OCI-LY1 (cell line): ENCODE data around the gene EML5.

Source experiments
- H2AFZ ChIP-seq: fragments of 200-600 bp; sonication (generic), shearing (Covaris generic); 2 replicates; pipeline ENCODE4 v1.6.0; 2014; ENCODE audit warnings: antibody characterized with exemption, mild to moderate bottlenecking, low read length
- H3F3A ChIP-seq: fragments of 200-600 bp; sonication (generic), shearing (Covaris generic); 2 replicates; pipeline ENCODE4 v1.6.0; 2014; ENCODE audit warnings: mild to moderate bottlenecking, antibody characterized with exemption, low read length, moderate library complexity; ENCODE audit not compliant: insufficient read depth
- H3K27ac ChIP-seq: fragments of 200-600 bp; sonication (generic); 2 replicates; pipeline ENCODE4 v1.5.1; 2014; ENCODE audit warnings: low read length, mixed run types, mild to moderate bottlenecking, low read depth; ENCODE audit not compliant: poor library complexity, severe bottlenecking
- H3K27me3 ChIP-seq: fragments of 200-600 bp; sonication (generic); 2 replicates; pipeline ENCODE4 v1.6.0; 2014; ENCODE audit warnings: antibody characterized with exemption, mild to moderate bottlenecking, low read length, moderate library complexity; ENCODE audit not compliant: insufficient read depth
- H3K36me3 ChIP-seq: fragments of 200-600 bp; sonication (generic); 2 replicates; pipeline ENCODE4 v1.6.1; 2014; ENCODE audit warnings: mild to moderate bottlenecking, antibody characterized with exemption, low read length, moderate library complexity, mixed read lengths; ENCODE audit not compliant: insufficient read depth
- H3K4me1 ChIP-seq: fragments of 200-600 bp; sonication (generic); 2 replicates; pipeline ENCODE4 v1.5.1; 2014; ENCODE audit warnings: mild to moderate bottlenecking, low read length, moderate library complexity; ENCODE audit not compliant: insufficient read depth, severe bottlenecking
- H3K4me2 ChIP-seq: fragments of 200-600 bp; sonication (generic), shearing (Covaris generic); 2 replicates; pipeline ENCODE4 v1.6.1; 2014; ENCODE audit warnings: low read length
- H3K4me3 ChIP-seq: fragments of 200-600 bp; sonication (generic); 2 replicates; pipeline ENCODE4 v1.5.1; 2014; ENCODE audit warnings: low read length, low read depth, mild to moderate bottlenecking, mixed read lengths; ENCODE audit not compliant: poor library complexity, severe bottlenecking
- H3K79me2 ChIP-seq: fragments of 200-600 bp; shearing (Covaris generic); 2 replicates; pipeline ENCODE4 v1.6.1; 2016; ENCODE audit warnings: mixed run types, low read length, mixed read lengths; ENCODE audit not compliant: insufficient read depth
- H3K9ac ChIP-seq: fragments of 200-600 bp; sonication (generic), shearing (Covaris generic); 2 replicates; pipeline ENCODE4 v1.6.1; 2014; ENCODE audit warnings: mild to moderate bottlenecking, low read length, mixed read lengths
- H3K9me2 ChIP-seq: fragments of 200-600 bp; sonication (generic), shearing (Covaris generic); 2 replicates; pipeline ENCODE4 v1.6.1; 2014; ENCODE audit warnings: low read depth, mild to moderate bottlenecking, low read length, mixed read lengths
- H3K9me3 ChIP-seq: fragments of 200-600 bp; shearing (Covaris generic); 2 replicates; pipeline ENCODE4 v1.6.1; 2014; ENCODE audit warnings: low read length, mixed read lengths
- H4K20me1 ChIP-seq: fragments of 200-600 bp; sonication (generic), shearing (Covaris generic); 2 replicates; pipeline ENCODE4 v1.6.0; 2016; ENCODE audit warnings: mild to moderate bottlenecking, low read length; ENCODE audit not compliant: insufficient read depth
- EZH2 ChIP-seq: fragments of 200-600 bp; sonication (generic), shearing (Covaris generic); IDR thresholded peaks from 2 replicates; pipeline ENCODE4 v1.8.0; 2017; ENCODE audit warnings: borderline replicate concordance, mixed run types, mild to moderate bottlenecking, antibody characterized with exemption, low read length, moderate library complexity, mixed read lengths
- TF ChIP-seq, protein P1 (sequence below): fragments of 200-600 bp; sonication (generic), shearing (Covaris generic); IDR thresholded peaks from 2 replicates; pipeline ENCODE4 v1.5.1; 2017; ENCODE audit warnings: mild to moderate bottlenecking, antibody characterized with exemption, low read length, moderate library complexity, mixed read lengths

EML5 gene

DNA sequence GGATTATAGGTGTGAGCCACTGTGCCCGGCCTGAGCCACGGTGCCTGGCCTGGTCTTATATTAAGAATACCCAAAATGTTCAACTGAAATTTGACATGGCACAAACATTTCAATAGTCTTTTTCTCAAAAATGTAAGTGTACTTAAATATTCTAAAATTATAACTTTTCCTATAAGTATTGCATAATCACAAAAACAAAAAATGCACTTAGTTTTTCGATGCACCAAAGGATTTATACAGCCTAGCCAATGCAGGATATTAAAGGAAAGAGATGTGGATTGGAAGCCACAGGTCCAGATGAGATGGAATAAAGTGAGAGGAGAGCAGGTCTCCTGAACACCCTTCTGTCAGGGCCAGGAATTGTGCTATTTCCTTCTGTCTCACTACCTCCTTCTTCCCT is 167.1 kb downstream of the EML5 start:
- no peaks in the 10 kb centered on the region for H3K27me3 ChIP-seq
- H3K9me2 ChIP-seq, result no peaks in the 10 kb centered on the region
- H3K79me2 ChIP-seq, result no peaks in the 10 kb centered on the region
- no peak overlapping the region for H3K9ac ChIP-seq
- no peak overlapping the region for H3K4me3 ChIP-seq
- no peaks in the 10 kb centered on the region for H3K36me3 ChIP-seq
- H3F3A ChIP-seq, result no peaks in the 10 kb centered on the region
- no peaks in the 10 kb centered on the region for H3K9me3 ChIP-seq
- TF ChIP-seq EZH2, result no peak
- TF ChIP-seq, protein P1, sequence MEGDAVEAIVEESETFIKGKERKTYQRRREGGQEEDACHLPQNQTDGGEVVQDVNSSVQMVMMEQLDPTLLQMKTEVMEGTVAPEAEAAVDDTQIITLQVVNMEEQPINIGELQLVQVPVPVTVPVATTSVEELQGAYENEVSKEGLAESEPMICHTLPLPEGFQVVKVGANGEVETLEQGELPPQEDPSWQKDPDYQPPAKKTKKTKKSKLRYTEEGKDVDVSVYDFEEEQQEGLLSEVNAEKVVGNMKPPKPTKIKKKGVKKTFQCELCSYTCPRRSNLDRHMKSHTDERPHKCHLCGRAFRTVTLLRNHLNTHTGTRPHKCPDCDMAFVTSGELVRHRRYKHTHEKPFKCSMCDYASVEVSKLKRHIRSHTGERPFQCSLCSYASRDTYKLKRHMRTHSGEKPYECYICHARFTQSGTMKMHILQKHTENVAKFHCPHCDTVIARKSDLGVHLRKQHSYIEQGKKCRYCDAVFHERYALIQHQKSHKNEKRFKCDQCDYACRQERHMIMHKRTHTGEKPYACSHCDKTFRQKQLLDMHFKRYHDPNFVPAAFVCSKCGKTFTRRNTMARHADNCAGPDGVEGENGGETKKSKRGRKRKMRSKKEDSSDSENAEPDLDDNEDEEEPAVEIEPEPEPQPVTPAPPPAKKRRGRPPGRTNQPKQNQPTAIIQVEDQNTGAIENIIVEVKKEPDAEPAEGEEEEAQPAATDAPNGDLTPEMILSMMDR, result no peak
- no peaks in the 10 kb centered on the region for H4K20me1 ChIP-seq
- no peaks in the 10 kb centered on the region for H3K4me1 ChIP-seq
- H2AFZ ChIP-seq, result no peak overlapping the region
- no peak overlapping the region for H3K27ac ChIP-seq
- H3K4me2 ChIP-seq, result no peak overlapping the region

DNA sequence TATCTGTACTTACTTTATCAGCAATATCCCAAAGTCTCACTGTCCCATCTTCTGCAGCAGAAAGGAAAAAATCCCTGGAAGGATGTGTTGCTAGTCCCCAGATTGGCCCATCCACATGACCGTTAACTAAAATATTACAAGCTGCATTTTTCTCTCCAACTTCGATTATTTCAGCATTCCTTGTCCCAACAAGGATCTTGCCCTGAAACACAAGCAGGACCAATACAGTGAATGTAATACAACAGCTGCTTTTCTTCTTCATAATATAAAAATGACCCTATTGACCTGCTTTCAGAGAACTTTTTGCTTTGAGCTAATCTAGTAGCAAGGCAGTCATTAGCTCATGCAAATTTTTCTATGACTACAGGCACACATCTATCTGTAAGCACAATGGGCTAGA is 171.7 kb downstream of the EML5 start:
- Histone ChIP-seq H3K27ac (no peak overlapping the region), H4K20me1 (no peaks in the 10 kb centered on the region), H3K4me1 (no peaks in the 10 kb centered on the region), H3K79me2 (no peaks in the 10 kb centered on the region), H3F3A (no peaks in the 10 kb centered on the region), H3K36me3 (no peaks in the 10 kb centered on the region), H3K9me3 (no peaks in the 10 kb centered on the region), H3K4me3 (no peak overlapping the region), H3K27me3 (no peaks in the 10 kb centered on the region), H3K9ac (no peak overlapping the region), H3K9me2 (no peaks in the 10 kb centered on the region), H2AFZ (no peak overlapping the region), H3K4me2 (no peak overlapping the region)
- TF ChIP-seq EZH2, result no peak
- TF ChIP-seq, protein P1, result no peak

DNA sequence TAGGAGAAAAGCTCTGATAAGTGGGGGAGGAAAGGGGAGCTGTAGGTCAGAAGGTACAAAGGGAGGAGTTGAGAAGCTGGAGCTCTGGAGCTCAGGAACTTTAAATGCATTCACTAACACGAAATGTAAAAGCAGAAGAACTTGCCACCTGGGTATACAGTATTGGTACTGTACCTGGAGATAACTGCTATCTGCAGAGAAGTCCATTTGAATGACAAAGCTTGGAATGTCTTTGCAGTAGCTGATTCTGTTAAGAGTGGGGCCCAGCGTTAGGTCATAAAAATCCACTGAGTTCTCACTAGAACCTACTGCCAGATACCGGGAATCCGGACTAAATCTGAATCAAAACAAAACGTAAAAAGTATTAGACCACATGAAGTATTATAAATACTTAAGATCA is 174.3 kb downstream of the EML5 start:
- H3K27ac ChIP-seq, result no peak overlapping the region
- no peaks in the 10 kb centered on the region for H3K9me3 ChIP-seq
- H3K4me3 ChIP-seq, result no peak overlapping the region

More for the DNA sequence above, 174.3 kb downstream of the EML5 start:
- Histone ChIP-seq H3K4me2 (no peak overlapping the region), H4K20me1 (no peaks in the 10 kb centered on the region), H3K27me3 (no peaks in the 10 kb centered on the region), H3K79me2 (no peaks in the 10 kb centered on the region), H3K9me2 (no peaks in the 10 kb centered on the region), H3F3A (no peaks in the 10 kb centered on the region), H3K4me1 (no peaks in the 10 kb centered on the region), H3K36me3 (peaks cover 9% of the 10 kb centered on the region; the same call in 1 of the 2 replicates), H2AFZ (no peak overlapping the region), H3K9ac (no peak overlapping the region)
- TF ChIP-seq, protein P1, result no peak
- TF ChIP-seq EZH2, result no peak
